ENCODE measurements around the gene LEKR1.

Gene LEKR1

GRCh38 chr3:156825795-156826143, 384 bp upstream of the LEKR1 start:
- no peak for TF ChIP-seq CTCF (conservative IDR thresholded peaks at IDR 0.05)
- H3K27ac ChIP-seq, result peak overlapping the region; percentile 86

- no peak for TF ChIP-seq CTCF (conservative IDR thresholded peaks at IDR 0.05)
- peak overlapping the region; percentile 86 for H3K27ac ChIP-seq
These were observed 1.0 kb downstream of the LEKR1 start for GRCh38 chr3:156826896-156827882.

- no peak for TF ChIP-seq CTCF (conservative IDR thresholded peaks at IDR 0.05)
- no peak overlapping the region for H3K27ac ChIP-seq
These were observed 4.9 kb downstream of the LEKR1 start for GRCh38 chr3:156831006-156831405.

GRCh38 chr3:156834435-156834834, 8.3 kb downstream of the LEKR1 start:
- no peak overlapping the region for H3K27ac ChIP-seq
- TF ChIP-seq CTCF (conservative IDR thresholded peaks at IDR 0.05), result no peak

- no peak overlapping the region for H3K27ac ChIP-seq
- TF ChIP-seq CTCF (conservative IDR thresholded peaks at IDR 0.05), result no peak
These were observed 8.9 kb downstream of the LEKR1 start for GRCh38 chr3:156834962-156835535.

GRCh38 chr3:156836701-156837100, 10.5 kb downstream of the LEKR1 start:
- TF ChIP-seq CTCF (conservative IDR thresholded peaks at IDR 0.05), result no peak
- H3K27ac ChIP-seq, result no peak overlapping the region

GRCh38 chr3:156837115-156837514, 11.0 kb downstream of the LEKR1 start:
- H3K27ac ChIP-seq, result no peak overlapping the region
- no peak for TF ChIP-seq CTCF (conservative IDR thresholded peaks at IDR 0.05)

Data from VCaP (cell line).